ENCODE results near the gene C17orf107. TPM values are rescaled to one million over a fixed set of nuclear protein-coding genes. Genes with fewer than 3 reads are reported as not detected.
"Not testable (repeated sequence)": the region's sequence is repeated elsewhere in the genome, so short reads cannot be mapped to it uniquely, and the experiment has no call there.

Gene C17orf107
- total RNA-seq, 1 experiment from 2014 or later = 0.16 TPM

GRCh38 chr17:4893721-4894560 lies 5.4 kb upstream of the C17orf107 start:
- Histone ChIP-seq H3K9me3 (no peaks in the 10 kb centered on the region), H3K4me3 (no peak overlapping the region), H3K36me3 (peaks cover 3% of the 10 kb centered on the region), H3K27me3 (no peaks in the 10 kb centered on the region)
- DNase-seq = no peak

- no peaks in the 10 kb centered on the region for H3K9me3 ChIP-seq
- H3K4me3 ChIP-seq = no peak overlapping the region
- H3K36me3 ChIP-seq = no peaks in the 10 kb centered on the region
Observed at GRCh38 chr17:4895121-4895520, 4.2 kb upstream of the C17orf107 start.

DNA sequence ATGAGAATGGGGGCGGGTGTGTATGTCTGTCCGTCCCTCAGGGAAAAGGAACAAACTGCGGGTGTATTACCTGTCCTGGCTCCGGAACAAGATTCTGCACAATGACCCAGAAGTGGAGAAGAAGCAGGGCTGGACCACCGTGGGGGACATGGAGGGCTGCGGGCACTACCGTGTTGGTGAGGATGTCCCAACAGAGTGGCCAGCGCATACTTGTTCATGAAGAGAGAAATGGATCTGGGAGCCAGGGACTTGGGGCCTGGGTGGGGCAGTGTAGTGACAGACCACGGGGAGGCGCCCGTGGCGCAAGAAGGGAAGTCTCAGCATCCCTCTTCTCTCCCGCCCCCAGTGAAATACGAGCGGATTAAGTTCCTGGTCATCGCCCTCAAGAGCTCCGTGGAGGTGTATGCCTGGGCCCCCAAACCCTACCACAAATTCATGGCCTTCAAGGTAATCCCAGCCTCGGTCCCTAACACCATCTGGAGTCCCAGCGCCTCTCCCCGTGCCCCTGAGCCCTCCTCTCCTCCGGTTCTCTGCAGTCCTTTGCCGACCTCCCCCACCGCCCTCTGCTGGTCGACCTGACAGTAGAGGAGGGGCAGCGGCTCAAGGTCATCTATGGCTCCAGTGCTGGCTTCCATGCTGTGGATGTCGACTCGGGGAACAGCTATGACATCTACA lies 3.5 kb upstream of the C17orf107 start:
- Histone ChIP-seq H3K9me3 (no peaks in the 10 kb centered on the region), H3K36me3 (no peaks in the 10 kb centered on the region), H3K27me3 (no peaks in the 10 kb centered on the region), H3K4me3 (no peak overlapping the region)
- DNase-seq = no peak

More at GRCh38 chr17:4895121-4895520, 4.2 kb upstream of the C17orf107 start:
- no peaks in the 10 kb centered on the region for H3K27me3 ChIP-seq
- DNase-seq = no peak

GRCh38 chr17:4896332-4897197 lies 2.8 kb upstream of the C17orf107 start:
- Histone ChIP-seq H3K9me3 (no peaks in the 10 kb centered on the region), H3K36me3 (no peaks in the 10 kb centered on the region), H3K4me3 (no peak overlapping the region), H3K27me3 (no peaks in the 10 kb centered on the region)
- DNase-seq = no peak

GRCh38 chr17:4897198-4897687 lies 2.1 kb upstream of the C17orf107 start:
- Histone ChIP-seq H3K36me3 (no peaks in the 10 kb centered on the region), H3K9me3 (no peaks in the 10 kb centered on the region), H3K4me3 (no peak overlapping the region), H3K27me3 (no peaks in the 10 kb centered on the region)
- DNase-seq = no peak

GRCh38 chr17:4897785-4898184 lies 1.6 kb upstream of the C17orf107 start:
- H3K36me3 ChIP-seq = no peaks in the 10 kb centered on the region
- no peaks in the 10 kb centered on the region for H3K27me3 ChIP-seq
- no peak overlapping the region for H3K4me3 ChIP-seq
- no peak for DNase-seq
- no peaks in the 10 kb centered on the region for H3K9me3 ChIP-seq

GRCh38 chr17:4898351-4898750 lies 985 bp upstream of the C17orf107 start:
- no peaks in the 10 kb centered on the region for H3K9me3 ChIP-seq
- H3K4me3 ChIP-seq = no peak overlapping the region
- DNase-seq = no peak
- H3K36me3 ChIP-seq = no peaks in the 10 kb centered on the region
- no peaks in the 10 kb centered on the region for H3K27me3 ChIP-seq

DNA sequence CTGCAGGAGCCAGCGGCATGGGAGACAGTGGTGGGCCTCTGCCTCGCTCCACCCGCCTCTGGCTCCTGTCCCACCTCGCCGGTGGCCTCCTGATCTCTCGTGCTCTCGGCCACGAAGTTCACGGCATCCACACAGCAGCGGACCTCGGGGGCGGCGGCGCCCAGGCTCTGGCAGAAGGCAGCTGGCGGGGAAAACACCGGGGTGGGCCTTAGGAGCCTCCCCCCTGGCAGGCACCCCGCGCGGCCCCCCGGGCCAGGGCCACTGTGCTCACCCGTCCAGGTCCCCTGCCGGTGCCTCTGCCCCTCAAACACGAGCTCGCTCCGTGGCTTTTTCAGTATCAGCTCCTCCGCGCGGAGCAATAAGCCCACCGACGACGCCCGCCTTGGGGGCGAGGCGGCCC lies 409 bp upstream of the C17orf107 start:
- Histone ChIP-seq H3K4me3 (no peak overlapping the region), H3K27me3 (no peaks in the 10 kb centered on the region), H3K9me3 (no peaks in the 10 kb centered on the region), H3K36me3 (no peaks in the 10 kb centered on the region)
- no peak for DNase-seq

DNA sequence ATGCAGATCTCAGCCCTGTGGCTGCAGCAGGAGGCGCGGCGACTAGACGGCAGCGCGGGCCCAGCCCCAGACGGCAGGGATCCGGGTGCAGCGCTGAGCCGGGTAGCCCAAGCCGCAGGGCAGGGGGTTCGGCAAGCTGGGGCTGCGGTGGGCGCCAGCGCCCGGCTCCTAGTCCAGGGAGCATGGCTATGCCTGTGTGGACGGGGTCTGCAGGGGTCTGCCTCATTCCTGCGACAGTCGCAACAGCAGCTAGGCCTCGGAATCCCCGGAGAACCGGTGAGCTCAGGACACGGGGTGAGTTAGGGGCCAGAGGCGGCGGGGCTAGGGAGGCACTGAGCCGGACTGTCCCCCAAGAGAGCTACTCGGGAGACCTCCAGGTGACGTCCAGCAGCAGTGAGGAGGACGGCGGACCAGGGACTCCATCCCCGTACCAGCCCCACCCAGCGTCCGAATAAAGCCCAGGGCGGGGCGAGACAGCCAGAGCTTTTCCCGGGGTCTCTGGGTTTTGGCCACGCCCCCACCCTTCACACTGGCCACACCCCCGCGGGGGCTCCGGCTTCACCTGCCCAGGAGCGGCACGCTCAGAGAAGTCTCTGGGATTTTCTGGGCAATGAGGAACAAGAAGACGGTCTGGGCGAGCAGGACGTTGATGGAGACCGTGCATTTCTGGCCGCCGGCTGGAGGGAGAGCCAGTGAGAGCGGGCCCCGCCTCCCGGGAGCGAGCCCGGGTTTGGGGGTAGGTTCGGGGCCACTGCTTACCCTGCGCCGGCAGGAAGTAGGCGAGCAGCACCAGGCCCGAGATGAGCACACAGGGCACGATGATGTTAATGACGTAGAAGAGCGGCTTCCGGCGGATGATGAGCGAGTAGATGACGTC lies 1.1 kb downstream of the C17orf107 start:
- Histone ChIP-seq H3K36me3 (no peaks in the 10 kb centered on the region), H3K9me3 (no peaks in the 10 kb centered on the region), H3K4me3 (no peak overlapping the region), H3K27me3 (no peaks in the 10 kb centered on the region)
- DNase-seq = no peak

- no peak for DNase-seq
- no peak overlapping the region for H3K4me3 ChIP-seq
Observed at GRCh38 chr17:4901108-4901647, 1.8 kb downstream of the C17orf107 start.

DNA sequence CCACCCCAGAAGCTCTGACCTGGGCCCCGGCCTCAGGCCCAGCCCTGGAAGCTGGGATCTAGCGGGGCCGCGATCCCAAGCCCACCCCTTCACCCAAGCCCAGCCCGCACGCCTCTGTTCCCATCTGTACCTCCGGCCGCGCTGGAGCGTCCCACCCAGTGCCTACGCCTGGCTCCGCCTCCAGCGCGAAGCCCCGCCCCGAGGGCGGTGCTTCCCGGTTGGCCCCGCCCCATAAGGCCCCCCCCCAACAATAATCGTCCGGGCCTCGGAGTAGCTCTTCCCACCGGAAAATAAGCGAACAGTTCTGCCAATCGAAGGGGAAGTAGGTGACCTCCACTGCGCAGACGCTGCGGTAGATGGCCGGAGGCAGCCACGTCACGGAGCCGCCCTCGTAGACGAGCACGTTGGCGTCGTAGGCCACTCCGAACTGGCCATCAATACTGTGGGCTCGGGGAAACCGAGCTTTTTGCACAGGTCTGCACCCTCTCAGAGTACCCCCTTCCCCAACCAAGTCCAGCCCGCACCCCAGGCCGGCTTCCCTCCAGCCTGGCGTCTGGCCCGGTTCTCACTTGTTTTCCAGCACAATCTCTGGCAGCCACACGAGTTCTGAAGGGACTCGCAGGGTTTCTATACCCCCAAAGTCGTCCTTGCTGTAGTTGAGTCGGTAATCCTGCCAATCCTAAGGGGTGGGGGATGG lies 2.5 kb downstream of the C17orf107 start:
- H3K27me3 ChIP-seq = no peaks in the 10 kb centered on the region
- H3K9me3 ChIP-seq = no peaks in the 10 kb centered on the region
- H3K36me3 ChIP-seq = no peaks in the 10 kb centered on the region
- H3K4me3 ChIP-seq = no peak overlapping the region
- DNase-seq = no peak

More at GRCh38 chr17:4901108-4901647, 1.8 kb downstream of the C17orf107 start:
- H3K9me3 ChIP-seq = no peaks in the 10 kb centered on the region
- H3K36me3 ChIP-seq = no peaks in the 10 kb centered on the region
- no peaks in the 10 kb centered on the region for H3K27me3 ChIP-seq

GRCh38 chr17:4902540-4902939 lies 3.2 kb downstream of the C17orf107 start:
- H3K4me3 ChIP-seq = no peak overlapping the region
- no peaks in the 10 kb centered on the region for H3K36me3 ChIP-seq
- no peaks in the 10 kb centered on the region for H3K9me3 ChIP-seq
- DNase-seq = no peak
- no peaks in the 10 kb centered on the region for H3K27me3 ChIP-seq

GRCh38 chr17:4903051-4903818 lies 3.9 kb downstream of the C17orf107 start, which contains the start of gene CHRNE:
TSS of gene CHRNE (minus strand) at chr17:4903098. CDS start at chr17:4903063, 35 bp downstream.
- DNase-seq = peak; percentile 48
- Histone ChIP-seq H3K36me3 (no peaks in the 10 kb centered on the region), H3K9me3 (no peaks in the 10 kb centered on the region), H3K4me3 (no peak within 1 kb of the TSS), H3K27me3 (no peaks in the 10 kb centered on the region)

GRCh38 chr17:4906642-4907041 lies 7.3 kb downstream of the C17orf107 start:
- H3K9me3 ChIP-seq, H3K4me3 ChIP-seq, H3K36me3 ChIP-seq, H3K27me3 ChIP-seq, DNase-seq: not testable (repeated sequence)

All from MG63 (cell line).